Activated naive CD4-positive, alpha-beta T cell treated with anti-CD3 and anti-CD28 coated beads, Interleukin-2, amount 50 U/mL, for 72 hours (primary cell): ENCODE results near the gene SMIM44. TPM values are rescaled to one million over a fixed set of nuclear protein-coding genes. Genes with fewer than 3 reads are reported as not detected.
"Not testable (repeated sequence)": the region's sequence is repeated elsewhere in the genome, so short reads cannot be mapped to it uniquely, and the experiment has no call there.

Experiments
- ATAC-seq, 2 donors: fragments of 150-1000 bp; cut with Tn5 transposase; 2 replicates each; pipeline ENCODE4 v1.10.0; 2021; ENCODE audit warnings: mild to moderate bottlenecking in 2 of 2, moderate library complexity in 2 of 2
- DNase-seq, 2 donors: peaks; one replicate each; pipeline ENCODE4 v3.0.0; 2021 to 2022; ENCODE audit warnings: low spot score in 2 of 2
- H3K27ac Mint-ChIP-seq, 2 donors: one replicate each; pipeline ENCODE4 v1.8.0; 2022; ENCODE audit warnings: mild to moderate bottlenecking in 2 of 2, mixed read lengths in 2 of 2
- H3K36me3 Mint-ChIP-seq, 2 donors: one replicate each; pipeline ENCODE4 v1.8.0; 2022; ENCODE audit warnings: mixed read lengths in 2 of 2
- H3K9me3 Mint-ChIP-seq, 2 donors: one replicate each; pipeline ENCODE4 v1.8.0; 2022; ENCODE audit warnings: mixed read lengths in 2 of 2
- total RNA-seq, 2 donors: library from RNA; stranded (reverse); gene quantifications; one replicate each; pipeline ENCODE4 v1.2.3, GENCODE V29; 2022

SMIM44 gene
- total RNA-seq, 2 donors from 2014 or later, result not detected

DNA sequence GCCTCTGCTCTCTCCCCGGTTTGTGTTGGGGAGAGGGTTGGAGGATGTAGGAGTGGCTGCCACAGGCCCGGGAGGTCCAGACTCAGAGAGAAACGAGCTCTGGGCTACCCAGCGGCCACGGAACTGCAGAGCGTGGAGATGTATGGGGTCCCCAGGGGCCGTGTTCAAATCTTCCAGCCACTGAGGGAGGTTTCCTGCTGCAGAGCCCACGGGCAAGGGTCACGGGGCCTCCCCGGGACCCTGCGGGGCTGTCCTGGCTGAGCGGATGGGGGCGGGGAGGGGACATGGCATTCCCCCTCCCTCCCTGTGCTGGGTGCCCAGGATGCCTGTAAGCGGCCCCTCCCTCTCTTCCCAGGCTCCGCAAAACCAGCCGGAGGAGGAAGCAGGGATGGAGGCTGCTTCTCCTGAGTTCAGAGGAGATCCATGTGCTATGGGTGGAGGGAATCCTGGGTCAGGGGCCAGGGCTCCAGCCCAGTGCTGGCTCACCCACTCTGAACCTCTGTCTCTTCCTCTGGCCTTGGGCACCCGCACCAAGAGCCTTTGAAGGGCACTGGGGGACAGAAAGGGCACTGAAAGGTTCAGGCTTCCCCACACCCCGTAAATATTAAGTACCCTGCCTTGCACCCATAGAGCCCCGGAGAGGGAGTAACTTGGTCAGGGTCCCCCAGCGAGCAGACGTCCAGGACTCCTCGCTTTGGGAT is 25.6 kb downstream of the SMIM44 start:
- Mint-ChIP-seq H3K9me3 (no peaks in the 10 kb centered on the region), H3K27ac (no peak overlapping the region), H3K36me3 (peaks cover 0 to 3% of the 10 kb centered on the region in 2 donors)
- ATAC-seq (no peak), DNase-seq (no peak)

DNA sequence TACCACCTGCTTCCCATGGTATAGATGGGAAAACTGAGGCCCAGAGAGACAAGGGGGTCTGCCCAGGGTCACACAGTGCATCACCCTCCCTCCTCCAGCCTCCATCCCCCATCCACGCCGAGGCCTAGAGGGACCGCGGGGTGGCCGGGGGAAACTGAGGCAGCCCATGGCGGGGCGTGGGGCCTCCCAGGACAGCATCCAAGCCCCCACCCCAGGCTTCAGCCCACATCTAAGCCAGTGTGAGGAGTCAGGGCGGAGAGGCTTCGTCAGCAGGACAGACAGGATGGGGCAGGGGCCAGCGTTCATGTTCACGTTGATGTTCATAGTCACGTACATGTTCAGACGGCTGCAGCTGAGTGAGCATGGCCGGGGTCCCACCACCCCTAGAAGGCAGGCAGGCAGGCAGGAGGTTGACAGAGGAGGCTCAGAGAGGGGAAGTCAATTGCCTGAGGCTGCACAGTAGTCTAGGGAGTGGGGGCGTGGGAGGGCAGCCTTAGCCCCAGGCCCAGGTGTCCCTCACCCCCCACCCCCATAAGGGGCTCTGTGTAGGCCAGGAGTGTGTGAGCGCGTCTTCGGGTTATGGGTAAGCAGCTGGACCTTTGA is 26.2 kb downstream of the SMIM44 start:
- H3K36me3 Mint-ChIP-seq, result no peaks in the 10 kb centered on the region
- DNase-seq, result no peak
- H3K27ac Mint-ChIP-seq, result no peak overlapping the region
- ATAC-seq, result no peak
- H3K9me3 Mint-ChIP-seq, result no peaks in the 10 kb centered on the region

DNA sequence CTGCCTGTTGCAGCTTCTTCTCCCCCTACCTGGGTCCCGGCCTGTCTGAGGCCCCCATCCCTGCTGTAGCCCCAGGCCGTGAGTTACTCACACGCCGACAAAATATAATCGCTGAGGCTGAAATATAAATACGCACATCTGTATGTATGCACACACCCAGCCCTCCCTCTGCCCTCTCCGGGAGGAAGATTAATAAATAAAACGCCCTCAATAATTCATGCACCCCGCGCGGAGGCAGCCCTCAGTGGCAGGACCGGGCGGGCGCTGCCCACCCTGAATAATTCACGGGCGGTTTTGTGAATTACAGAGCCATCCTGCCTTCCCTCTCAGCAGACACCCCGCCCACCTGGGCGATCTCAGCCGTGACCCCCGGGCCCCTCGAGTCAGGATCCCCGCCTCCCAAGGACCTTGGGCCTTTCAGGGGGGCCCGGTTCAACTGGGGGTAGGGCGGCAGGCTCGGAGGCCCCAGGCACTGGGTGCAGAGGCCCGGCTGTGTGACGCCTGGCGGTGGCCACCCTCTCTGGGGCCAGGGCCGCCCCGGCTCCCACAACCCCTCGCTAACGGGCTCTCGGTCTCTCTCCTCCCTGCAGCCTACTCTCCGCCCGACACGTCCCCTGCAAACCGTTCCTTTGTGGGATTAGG is 27.2 kb downstream of the SMIM44 start:
- Mint-ChIP-seq H3K36me3 (peaks cover 0 to under 1% of the 10 kb centered on the region in 2 donors), H3K9me3 (no peaks in the 10 kb centered on the region), H3K27ac (no peak overlapping the region)
- ATAC-seq, result no peak
- DNase-seq, result no peak

DNA sequence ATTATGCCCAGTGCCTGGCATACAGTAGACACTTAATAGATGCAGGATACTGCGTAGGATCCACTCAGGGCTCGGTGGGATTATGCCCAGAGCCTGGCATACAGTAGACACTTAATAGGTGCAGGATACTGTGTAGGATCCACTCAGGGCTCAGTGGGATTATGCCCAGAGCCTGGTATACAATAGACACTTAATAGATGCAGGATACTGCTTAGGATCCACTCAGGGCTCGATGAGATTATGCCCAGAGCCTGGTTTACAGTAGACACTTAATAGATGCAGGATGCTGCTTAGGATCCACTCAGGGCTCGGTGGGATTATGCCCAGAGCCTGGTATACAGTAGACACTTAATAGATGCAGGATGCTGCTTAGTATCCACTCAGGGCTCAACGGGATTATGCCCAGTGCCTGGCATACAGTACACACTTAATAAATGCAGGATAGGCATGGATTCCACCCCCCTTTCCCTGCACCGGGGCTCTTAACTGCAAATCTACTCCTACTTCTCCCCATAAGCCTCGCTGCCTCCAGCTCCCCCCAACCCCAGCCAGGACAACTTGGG is 27.8 kb downstream of the SMIM44 start:
- no peak for ATAC-seq
- peaks cover 0 to 5% of the 10 kb centered on the region in 2 donors for H3K36me3 Mint-ChIP-seq
- DNase-seq, result no peak
- H3K27ac Mint-ChIP-seq, result no peak overlapping the region
- no peaks in the 10 kb centered on the region for H3K9me3 Mint-ChIP-seq

DNA sequence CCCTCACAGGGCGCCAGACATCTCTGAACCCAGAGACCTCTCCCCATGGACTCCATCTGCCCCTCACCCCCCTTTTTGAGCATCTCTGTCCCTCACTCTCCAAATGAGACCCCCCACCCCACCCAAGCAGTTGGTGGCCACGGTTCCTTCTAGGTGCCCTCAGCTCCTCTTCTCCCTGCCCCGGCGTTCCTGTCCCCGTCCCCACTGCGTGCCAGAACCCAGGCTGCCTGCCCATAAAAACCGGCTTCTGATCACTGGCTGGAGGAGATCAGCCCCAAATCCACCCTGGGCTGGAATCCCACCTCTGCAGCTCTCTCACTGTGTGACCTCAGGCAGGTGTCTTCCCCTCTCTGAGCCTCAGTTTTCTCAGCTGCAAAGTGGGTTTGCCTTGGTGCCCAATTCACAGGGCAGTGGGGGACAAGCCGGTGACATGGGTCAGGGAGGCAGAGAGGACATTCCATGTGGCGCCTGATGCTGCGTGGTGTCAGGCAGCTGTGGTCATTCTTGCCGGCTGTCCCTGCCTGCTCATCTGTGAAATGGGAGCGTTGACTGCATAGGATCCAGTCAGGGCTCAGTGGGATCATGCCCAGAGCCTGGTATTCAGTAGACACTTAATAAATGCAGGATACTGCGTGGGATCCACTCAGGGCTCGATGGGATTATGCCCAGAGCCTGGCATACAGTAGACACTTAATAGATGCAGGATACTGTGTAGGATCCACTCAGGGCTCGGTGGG is 28.4 kb downstream of the SMIM44 start:
- Mint-ChIP-seq H3K9me3 (no peaks in the 10 kb centered on the region), H3K36me3 (peaks cover 0 to 5% of the 10 kb centered on the region in 2 donors), H3K27ac (no peak overlapping the region)
- DNase-seq (no peak), ATAC-seq (no peak)

DNA sequence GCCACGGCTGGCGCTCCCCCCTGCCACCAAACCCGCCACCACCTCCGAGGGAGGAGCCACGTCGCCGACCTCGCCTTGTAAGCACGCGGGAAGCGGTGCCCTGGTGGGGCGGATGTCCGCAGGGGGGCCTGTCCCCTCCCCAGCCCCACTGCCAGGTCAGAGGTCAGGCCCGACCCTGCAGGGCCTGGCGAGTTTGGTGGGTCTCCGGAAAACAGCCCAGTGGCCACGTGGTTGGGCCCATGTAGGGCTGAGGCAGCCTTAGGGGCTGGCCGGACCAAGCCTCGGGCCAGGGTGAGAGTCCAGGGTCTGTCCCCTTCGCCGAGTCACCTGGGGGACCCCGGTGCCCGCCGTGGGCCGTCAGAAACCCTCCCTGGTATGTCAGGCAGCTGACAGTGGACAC is 29.4 kb downstream of the SMIM44 start:
- Mint-ChIP-seq H3K27ac (no peak overlapping the region), H3K9me3 (no peaks in the 10 kb centered on the region)
- ATAC-seq, result no peak

DNA sequence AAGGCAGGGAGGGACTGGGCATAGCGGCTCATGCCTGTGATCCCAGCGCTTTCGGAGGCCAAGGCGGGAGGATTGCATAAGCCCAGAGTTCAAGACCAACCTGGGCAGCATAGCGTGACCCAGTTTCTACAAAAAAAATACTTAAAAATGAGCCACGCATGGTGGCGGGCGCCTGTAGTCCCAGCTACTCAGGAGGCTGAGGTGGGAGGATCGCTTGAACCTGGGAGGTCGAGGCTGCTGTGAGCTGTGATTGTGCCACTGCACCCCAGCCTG is 30.4 kb downstream of the SMIM44 start:
- H3K27ac Mint-ChIP-seq, H3K9me3 Mint-ChIP-seq, DNase-seq, ATAC-seq, H3K36me3 Mint-ChIP-seq: not testable (repeated sequence)

More for the DNA sequence above, 29.4 kb downstream of the SMIM44 start:
- peaks cover 0 to 5% of the 10 kb centered on the region in 2 donors for H3K36me3 Mint-ChIP-seq
- DNase-seq, result no peak

DNA sequence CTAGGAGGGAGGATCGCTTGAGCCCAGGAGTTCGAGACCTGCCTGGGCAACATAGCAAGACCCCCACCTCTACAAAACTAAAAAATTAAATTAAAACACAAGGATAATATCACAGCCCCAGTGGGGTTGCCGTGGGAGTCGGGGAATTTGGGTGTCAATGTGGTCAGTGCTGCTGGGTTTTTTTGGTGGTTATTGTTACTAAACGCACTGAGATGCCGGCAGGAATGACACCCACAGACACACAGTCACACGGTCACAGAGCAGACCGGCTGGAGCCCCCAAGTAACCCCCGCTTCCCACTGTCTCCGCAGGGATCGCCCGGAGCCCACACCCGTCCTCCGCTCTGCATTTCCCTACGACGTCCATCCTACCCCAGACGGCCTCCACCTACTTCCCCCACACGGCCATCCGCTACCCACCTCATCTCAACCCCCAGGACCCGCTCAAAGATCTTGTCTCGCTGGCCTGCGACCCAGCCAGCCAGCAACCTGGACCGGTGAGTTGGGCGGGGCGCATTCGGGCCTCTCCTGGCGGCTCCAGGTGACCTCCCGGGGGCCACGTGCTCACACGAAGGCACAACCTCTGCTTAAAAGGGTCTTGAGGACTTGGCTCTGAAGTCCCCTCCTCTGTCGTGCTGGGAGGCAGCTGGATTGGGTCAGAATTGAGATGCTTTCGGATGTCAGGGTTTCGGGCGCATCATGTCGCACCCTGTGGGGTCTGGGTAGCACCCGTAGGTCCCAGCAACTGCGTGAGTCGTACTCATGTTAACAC is 30.9 kb downstream of the SMIM44 start:
- ATAC-seq (no peak), DNase-seq (no peak)
- Mint-ChIP-seq H3K9me3 (no peaks in the 10 kb centered on the region), H3K36me3 (peaks cover 0 to 5% of the 10 kb centered on the region in 2 donors), H3K27ac (peak overlapping the region in 1 of 2 donors; percentile 44)

DNA sequence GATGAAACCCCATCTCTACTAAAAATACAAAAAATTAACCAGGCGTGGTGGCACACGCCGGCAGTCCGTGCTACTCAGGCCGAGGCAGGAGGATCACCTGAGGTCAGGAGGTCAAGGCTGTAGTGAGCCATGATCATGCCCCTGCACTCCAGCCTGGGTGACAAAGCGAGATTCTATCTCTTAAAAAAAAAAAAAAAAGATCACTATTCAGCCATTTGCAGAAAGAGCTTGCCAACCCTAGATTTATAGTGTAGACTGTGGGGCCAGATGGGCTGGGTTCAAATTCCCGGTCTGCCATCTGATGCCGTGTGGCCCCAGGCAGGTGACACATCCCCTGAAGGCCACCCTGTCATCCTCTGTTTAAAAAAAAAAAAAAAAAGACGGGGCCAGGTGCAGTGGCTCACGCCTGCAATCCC is 31.8 kb downstream of the SMIM44 start:
- Mint-ChIP-seq H3K9me3 (no peaks in the 10 kb centered on the region), H3K36me3 (peaks cover 0 to 5% of the 10 kb centered on the region in 2 donors), H3K27ac (no peak overlapping the region)
- no peak for DNase-seq
- no peak for ATAC-seq

DNA sequence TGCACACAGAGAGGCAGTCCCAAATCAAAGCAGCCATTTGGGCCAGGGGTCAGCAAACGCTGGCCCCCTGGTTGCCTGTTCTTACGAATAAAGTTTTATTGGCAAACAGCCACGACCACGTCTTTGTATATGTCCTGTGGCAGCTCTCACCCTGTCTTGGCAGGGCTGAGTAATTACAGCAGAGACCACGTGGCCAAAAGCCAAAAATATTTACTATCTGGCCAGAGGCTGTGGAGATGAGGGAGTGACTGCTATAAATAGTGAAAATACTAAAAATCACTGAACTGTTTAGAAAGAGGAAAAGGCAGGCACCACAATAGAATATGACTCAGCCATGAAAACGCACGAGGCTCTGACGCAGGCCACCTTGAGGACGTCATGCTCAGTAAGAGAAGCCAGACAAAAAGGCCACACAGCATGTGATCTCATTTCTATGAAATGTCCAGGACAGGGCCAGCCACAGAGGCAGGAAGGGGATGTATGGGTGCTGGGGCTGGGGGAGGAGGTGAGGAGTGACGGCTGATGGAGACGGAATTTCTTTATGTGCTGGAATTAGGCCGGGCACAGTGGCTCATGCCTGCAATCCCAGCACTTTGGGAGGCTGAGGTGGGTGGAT is 32.3 kb downstream of the SMIM44 start:
- H3K9me3 Mint-ChIP-seq, result no peaks in the 10 kb centered on the region
- DNase-seq, result no peak
- ATAC-seq, result no peak
- peaks cover 0 to 5% of the 10 kb centered on the region in 2 donors for H3K36me3 Mint-ChIP-seq
- peak overlapping the region in 1 of 2 donors; percentile 83 for H3K27ac Mint-ChIP-seq

DNA sequence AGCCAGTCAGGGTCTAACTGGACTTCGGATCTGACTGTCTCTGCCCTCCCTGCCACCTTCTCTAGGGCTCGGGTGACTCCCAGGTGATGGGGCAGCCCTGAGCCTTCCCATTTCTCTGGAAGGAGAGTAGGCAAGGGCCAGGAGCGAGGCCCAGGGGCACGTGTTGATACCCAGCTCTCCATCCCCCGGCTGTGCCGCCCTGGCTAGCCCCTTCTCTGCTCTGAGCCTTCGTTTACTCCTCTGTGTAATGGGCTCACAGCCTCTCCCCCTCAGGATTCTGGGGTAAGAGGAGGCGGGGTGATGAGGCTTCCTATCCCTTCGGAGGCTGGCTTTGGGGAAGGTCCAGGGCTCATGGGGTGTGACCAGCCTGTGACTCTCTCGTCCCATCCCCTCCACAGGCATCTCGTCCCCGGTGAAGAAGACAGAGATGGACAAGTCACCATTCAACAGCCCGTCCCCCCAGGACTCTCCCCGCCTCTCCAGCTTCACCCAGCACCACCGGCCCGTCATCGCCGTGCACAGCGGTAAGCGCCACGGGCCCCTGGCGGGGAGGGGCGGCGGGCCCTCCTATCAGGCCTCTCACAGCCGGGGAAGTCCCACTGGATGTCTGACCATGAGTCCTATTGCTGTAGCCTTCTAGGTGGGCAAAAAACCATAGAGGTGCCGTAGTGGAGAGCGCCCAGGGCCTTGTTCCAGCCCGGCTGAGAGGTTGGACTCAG is 34.5 kb downstream of the SMIM44 start:
- no peaks in the 10 kb centered on the region for H3K9me3 Mint-ChIP-seq
- ATAC-seq, result no peak
- DNase-seq, result no peak
- H3K36me3 Mint-ChIP-seq, result peaks cover 0 to 5% of the 10 kb centered on the region in 2 donors
- no peak overlapping the region for H3K27ac Mint-ChIP-seq

DNA sequence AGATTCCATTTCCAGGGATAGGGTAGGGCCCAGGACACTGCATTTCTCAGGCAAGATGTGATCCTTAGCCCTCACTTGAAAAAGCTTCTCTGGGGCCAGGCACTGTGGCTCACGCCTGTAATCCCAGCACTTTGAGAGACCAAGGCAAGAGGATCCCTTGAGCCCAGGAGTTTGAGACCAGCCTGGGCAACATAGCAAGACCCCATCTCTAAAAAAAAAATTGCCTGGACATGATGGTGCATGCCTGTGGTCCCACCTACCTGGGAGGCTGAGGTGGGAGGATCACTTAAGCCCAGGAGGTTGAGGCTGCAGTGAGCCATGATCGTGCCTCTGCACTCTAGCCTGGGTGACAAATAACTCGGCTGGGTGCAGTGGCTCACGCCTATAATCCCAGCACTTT is 36.6 kb downstream of the SMIM44 start:
- not testable (repeated sequence) for H3K27ac Mint-ChIP-seq, ATAC-seq, H3K36me3 Mint-ChIP-seq, DNase-seq, H3K9me3 Mint-ChIP-seq

DNA sequence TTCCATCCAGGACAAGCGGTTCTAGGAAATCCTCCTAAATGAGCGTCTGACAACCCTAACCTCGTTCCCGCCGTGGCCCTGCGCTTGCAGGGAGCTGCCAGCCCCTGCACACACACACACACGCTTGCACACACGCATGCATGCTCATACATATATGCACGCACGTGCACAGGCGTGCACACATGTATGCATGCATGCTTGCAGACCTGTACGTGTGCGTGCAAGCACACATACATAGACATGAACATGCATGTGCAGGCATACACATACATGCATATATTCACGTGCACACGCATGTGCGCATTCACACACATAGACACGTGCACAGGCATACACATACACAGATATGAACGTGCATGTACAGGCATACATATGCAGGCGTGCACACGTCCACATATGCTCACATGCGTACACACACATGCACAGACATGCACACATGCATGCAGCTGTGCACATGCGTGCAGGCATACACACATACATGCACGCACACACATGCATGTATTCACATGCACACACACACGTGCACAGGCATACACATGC is 38.5 kb downstream of the SMIM44 start:
- ATAC-seq (no peak), DNase-seq (no peak)

DNA sequence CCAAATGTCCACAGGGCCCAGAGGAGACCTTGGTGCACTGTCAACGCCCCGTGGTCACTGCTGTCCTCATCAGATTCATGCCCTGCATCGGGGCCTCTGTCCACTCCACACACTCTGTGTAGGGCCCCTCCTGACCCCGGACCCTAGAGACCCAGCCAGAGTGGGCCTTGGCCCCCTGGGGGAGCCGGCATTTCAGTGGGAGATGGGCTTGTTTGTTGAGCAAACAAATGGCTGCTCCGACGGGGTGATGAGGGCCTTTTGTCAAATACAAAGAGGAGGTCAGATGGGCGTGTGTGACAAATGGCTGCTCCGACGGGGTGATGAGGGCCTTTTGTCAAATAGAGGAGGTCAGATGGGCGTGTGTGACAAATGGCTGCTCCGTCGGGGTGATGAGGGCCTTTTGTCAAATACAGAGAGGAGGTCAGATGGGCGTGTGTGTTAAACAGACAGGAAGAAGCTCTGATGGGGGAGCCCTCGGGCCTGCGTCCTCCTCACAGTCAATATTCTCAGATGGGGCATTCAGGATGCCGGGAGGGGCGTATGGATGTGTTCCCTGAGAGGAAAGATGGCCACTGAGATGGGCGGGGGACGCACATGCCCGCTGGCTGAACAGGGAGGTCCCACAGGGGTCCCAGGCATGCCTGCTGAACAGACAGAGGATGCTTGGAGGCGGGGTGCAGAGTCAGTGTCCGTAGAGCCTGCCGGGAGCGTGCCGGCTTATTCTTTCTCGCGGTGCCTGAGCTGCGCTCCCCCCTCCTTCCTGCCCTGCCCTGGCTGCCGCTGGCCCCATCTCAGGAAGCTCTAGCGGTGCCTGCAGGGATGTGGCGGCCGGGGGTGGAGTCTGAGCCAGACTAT is 39.2 kb downstream of the SMIM44 start:
- ATAC-seq, result no peak
- DNase-seq, result no peak
- H3K9me3 Mint-ChIP-seq, result no peaks in the 10 kb centered on the region

More for the DNA sequence above, 38.5 kb downstream of the SMIM44 start:
- Mint-ChIP-seq H3K36me3 (no peaks in the 10 kb centered on the region), H3K27ac (no peak overlapping the region), H3K9me3 (no peaks in the 10 kb centered on the region)

More for the DNA sequence above, 39.2 kb downstream of the SMIM44 start:
- Mint-ChIP-seq H3K27ac (no peak overlapping the region), H3K36me3 (no peaks in the 10 kb centered on the region)
